K562 (cell line): Measurements from ENCODE around the gene RPAIN. TPM values are rescaled to one million over a fixed set of nuclear protein-coding genes. Genes with fewer than 3 reads are reported as not detected.

Experiments used
- AFF1 ChIP-seq, 2 experiments: fragments of 450-650 bp; IDR thresholded peaks; 2 replicates each; pipeline ENCODE4 v1.6.1; 2018; ENCODE audit warnings: mild to moderate bottlenecking in 2 of 2, low read depth in 1 of 2; ENCODE audit not compliant: partially characterized antibody in 2 of 2
- CBX2 ChIP-seq: fragments of 200-600 bp; sonication (generic); IDR thresholded peaks from one replicate; pipeline ENCODE4 v1.6.1; 2012; ENCODE audit warnings: mild to moderate bottlenecking, low read length, inconsistent platforms; ENCODE audit not compliant: insufficient read depth, poor library complexity, severe bottlenecking
- EHMT2 ChIP-seq: fragments of 450-650 bp; IDR thresholded peaks from 2 replicates; pipeline ENCODE4 v1.6.1; 2018; ENCODE audit warnings: antibody characterized with exemption
- EP300 ChIP-seq: IDR thresholded peaks from 2 replicates; pipeline ENCODE4 v1.6.1; 2012; ENCODE audit warnings: low read length, improper control_type of control experiment
- FOXJ3 ChIP-seq: sonication (generic); formaldehyde crosslinking; IDR thresholded peaks from 2 replicates; pipeline ENCODE4 v1.4.0; 2020; ENCODE audit warnings: mild to moderate bottlenecking, missing genetic modification reagents
- KDM4B ChIP-seq, 2 experiments: fragments of 450-650 bp in 1 of 2; sonication (generic) in 1 of 2; IDR thresholded peaks; 2 replicates each; pipeline ENCODE4 v1.6.1; 2016 to 2017; ENCODE audit warnings: borderline replicate concordance in 2 of 2, antibody characterized with exemption in 1 of 2, low read depth in 1 of 2, mild to moderate bottlenecking in 1 of 2
- MEF2A ChIP-seq: IDR thresholded peaks from 2 replicates; pipeline ENCODE4 v1.6.1; 2011; ENCODE audit warnings: low read depth, mild to moderate bottlenecking, low read length, moderate library complexity; ENCODE audit not compliant: control insufficient read depth
- NBN ChIP-seq: fragments of 450-650 bp; IDR thresholded peaks from 2 replicates; pipeline ENCODE4 v1.6.1; 2016; ENCODE audit warnings: low read depth, mild to moderate bottlenecking
- RCOR1 ChIP-seq, 2 experiments: IDR thresholded peaks; 2 replicates each; pipeline ENCODE4 v1.6.1; 2012; ENCODE audit warnings: low read depth in 2 of 2, low read length in 2 of 2, borderline replicate concordance in 1 of 2, improper control_type of control experiment in 1 of 2
- SRSF3 ChIP-seq: fragments of 200-400 bp; formaldehyde crosslinking; IDR thresholded peaks from 2 replicates; pipeline ENCODE4 v1.6.1; 2016; ENCODE audit warnings: mild to moderate bottlenecking, low read length, moderate library complexity; ENCODE audit not compliant: insufficient read depth
- ZBTB43 ChIP-seq: sonication (generic); formaldehyde crosslinking; IDR thresholded peaks from 2 replicates; pipeline ENCODE4 v1.8.0; 2023; ENCODE audit warnings: mild to moderate bottlenecking, missing genetic modification reagents
- ZNF354B ChIP-seq: fragments of 250-450 bp; sonication (Bioruptor Pico); IDR thresholded peaks from 2 replicates; pipeline ENCODE4 v1.4.0; 2020
- polyA plus RNA-seq, 8 experiments: library from polyadenylated mRNA; depleted of rRNA in 4 of 8; stranded (reverse) in 5 of 8; unstranded in 3 of 8; fragments of >200 nt; fragmentation: Nextera tagmentation in 2 of 8; fragmentation: Illumina TruSeq in 1 of 8; extraction: Ambion mirVana in 2 of 8; extraction: Trizol in 1 of 8; gene quantifications; 2 replicates each; pipeline versions ENCODE4 v1.2.1 to v1.2.3, GENCODE V29; 2011 to 2014; ENCODE audit warnings: inconsistent platforms in 1 of 8, missing spikeins in 1 of 8
- total RNA-seq, 7 experiments: library from RNA; depleted of rRNA in 6 of 7; stranded (reverse); fragments of >200 nt in 6 of 7; fragmentation: Illumina TruSeq in 2 of 7; extraction: Trizol in 2 of 7; gene quantifications; 2 replicates each; pipeline versions ENCODE4 v1.2.1 to v1.2.3, GENCODE V29; 2011 to 2021; ENCODE audit warnings: low replicate concordance in 1 of 7

Gene RPAIN
- total and polyA plus RNA-seq, 9 of the 15 experiments (the other 6 are each of a cell fraction or from before 2014, with no cell fraction given) = 27.3 to 63.7 (median 38.5) TPM

GRCh38 chr17:5418858-5419355 is 1.1 kb upstream of the RPAIN start (continued):
- TF ChIP-seq MEF2A (peak; percentile 82), RCOR1 (IDR thresholded peaks at IDR 0.05; ENCODE audit: borderline replicate concordance in 1 of 2, low read depth in 2 of 2, low read length in 2 of 2) (no peak), FOXJ3 (CRISPR knock-in tag) (no peak), KDM4B (IDR thresholded peaks at IDR 0.05; ENCODE audit: borderline replicate concordance in 2 of 2, low read depth in 1 of 2) (no peak), CBX2 (no peak), EHMT2 (no peak), NBN (no peak), AFF1 (IDR thresholded peaks at IDR 0.05; ENCODE audit: low read depth in 1 of 2, partially characterized antibody in 2 of 2) (no peak), ZNF354B (CRISPR knock-in tag) (no peak), EP300 (no peak), ZBTB43 (CRISPR knock-in tag) (no peak), SRSF3 (no peak)
